Measurements from ENCODE around the gene BICD1. TPM values are rescaled to one million over a fixed set of nuclear protein-coding genes. Genes with fewer than 3 reads are reported as not detected.

BICD1 gene
- total RNA-seq, 1 donor from 2014 or later: 561 TPM

DNA sequence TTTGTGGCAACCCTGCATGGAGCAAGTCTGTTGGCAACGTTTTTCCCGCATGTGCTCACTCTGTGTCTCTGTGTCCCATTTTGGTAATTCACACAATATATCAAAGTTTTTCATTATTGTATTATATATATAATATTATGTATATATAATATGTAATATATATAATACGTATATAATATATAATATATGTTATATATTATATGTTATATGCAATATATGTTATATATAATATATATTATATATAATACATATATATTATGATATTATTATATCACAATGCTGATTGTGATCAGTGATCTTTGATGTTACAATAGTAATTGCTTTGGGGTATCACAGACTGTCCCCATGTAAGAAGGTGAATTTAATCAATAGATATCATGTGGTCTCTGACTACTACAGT lies 84.8 kb downstream of the BICD1 start:
- no peak for DNase-seq
- peaks cover 20% of the 10 kb centered on the region for H3K27me3 Mint-ChIP-seq (ENCODE audit: unreplicated experiment)
- H3K9me3 Mint-ChIP-seq (ENCODE audit: unreplicated experiment): peaks cover 35% of the 10 kb centered on the region
- H3K36me3 Mint-ChIP-seq (ENCODE audit: unreplicated experiment): peaks cover 40% of the 10 kb centered on the region
- no peak overlapping the region for H3K4me3 Mint-ChIP-seq (ENCODE audit: unreplicated experiment)
- H3K4me1 Mint-ChIP-seq (ENCODE audit: low read depth, unreplicated experiment): peaks cover 6% of the 10 kb centered on the region
- TF ChIP-seq, protein P1, sequence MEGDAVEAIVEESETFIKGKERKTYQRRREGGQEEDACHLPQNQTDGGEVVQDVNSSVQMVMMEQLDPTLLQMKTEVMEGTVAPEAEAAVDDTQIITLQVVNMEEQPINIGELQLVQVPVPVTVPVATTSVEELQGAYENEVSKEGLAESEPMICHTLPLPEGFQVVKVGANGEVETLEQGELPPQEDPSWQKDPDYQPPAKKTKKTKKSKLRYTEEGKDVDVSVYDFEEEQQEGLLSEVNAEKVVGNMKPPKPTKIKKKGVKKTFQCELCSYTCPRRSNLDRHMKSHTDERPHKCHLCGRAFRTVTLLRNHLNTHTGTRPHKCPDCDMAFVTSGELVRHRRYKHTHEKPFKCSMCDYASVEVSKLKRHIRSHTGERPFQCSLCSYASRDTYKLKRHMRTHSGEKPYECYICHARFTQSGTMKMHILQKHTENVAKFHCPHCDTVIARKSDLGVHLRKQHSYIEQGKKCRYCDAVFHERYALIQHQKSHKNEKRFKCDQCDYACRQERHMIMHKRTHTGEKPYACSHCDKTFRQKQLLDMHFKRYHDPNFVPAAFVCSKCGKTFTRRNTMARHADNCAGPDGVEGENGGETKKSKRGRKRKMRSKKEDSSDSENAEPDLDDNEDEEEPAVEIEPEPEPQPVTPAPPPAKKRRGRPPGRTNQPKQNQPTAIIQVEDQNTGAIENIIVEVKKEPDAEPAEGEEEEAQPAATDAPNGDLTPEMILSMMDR (IDR thresholded peaks at IDR 0.05; ENCODE audit: partially characterized antibody, unreplicated experiment): no peak
- peak overlapping the region; percentile 39 for H3K27ac Mint-ChIP-seq (ENCODE audit: unreplicated experiment)

DNA sequence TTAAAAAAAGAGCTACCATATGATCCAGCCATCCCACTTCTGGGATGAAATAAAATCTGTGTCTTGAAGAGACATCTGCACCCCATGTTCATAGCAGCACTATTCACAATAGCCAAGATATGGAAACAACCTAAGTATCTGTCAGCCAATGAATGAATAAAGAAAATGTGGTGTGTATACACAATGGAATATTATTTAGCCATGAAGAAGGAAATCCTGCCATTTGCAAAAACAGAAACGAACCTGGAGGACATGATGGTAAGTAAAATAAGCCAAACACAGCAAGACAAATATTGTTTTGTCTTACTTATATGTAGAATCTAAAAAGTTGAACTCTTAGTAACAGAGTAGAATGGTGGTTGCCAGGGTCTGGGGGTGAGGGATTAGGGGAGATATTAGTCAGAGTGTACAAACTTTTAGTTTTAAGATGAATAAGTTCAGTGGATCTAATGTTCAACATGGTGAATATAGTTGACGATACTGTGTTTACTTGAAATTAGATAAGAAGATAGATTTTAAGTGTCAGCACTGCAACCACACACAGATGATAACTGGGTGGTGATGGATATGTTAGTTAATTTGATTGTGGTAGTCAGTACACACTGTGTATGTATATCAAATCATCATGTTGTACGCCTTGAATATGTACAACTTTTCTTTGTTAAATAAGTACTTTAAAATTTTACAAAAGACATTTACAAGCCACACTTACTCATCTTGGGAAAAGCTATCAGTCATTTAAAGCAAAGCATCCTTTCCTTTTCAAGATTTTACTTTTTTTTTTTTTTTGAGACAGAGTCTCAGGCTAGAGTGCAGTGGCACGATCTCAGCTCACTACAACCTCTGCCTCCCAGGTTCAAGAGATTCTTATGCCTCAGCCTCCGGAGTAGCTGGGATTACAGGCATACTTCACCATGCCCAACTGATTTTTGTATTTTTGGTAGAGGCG lies 89.9 kb downstream of the BICD1 start:
- Mint-ChIP-seq H3K27me3 (ENCODE audit: unreplicated experiment) (peaks cover 23% of the 10 kb centered on the region), H3K4me3 (ENCODE audit: unreplicated experiment) (no peak overlapping the region), H3K4me1 (ENCODE audit: low read depth, unreplicated experiment) (peaks cover 11% of the 10 kb centered on the region), H3K36me3 (ENCODE audit: unreplicated experiment) (peaks cover 52% of the 10 kb centered on the region), H3K9me3 (ENCODE audit: unreplicated experiment) (peaks cover 37% of the 10 kb centered on the region), H3K27ac (ENCODE audit: unreplicated experiment) (no peak overlapping the region)
- no peak for DNase-seq
- TF ChIP-seq, protein P1 (IDR thresholded peaks at IDR 0.05; ENCODE audit: partially characterized antibody, unreplicated experiment): no peak

DNA sequence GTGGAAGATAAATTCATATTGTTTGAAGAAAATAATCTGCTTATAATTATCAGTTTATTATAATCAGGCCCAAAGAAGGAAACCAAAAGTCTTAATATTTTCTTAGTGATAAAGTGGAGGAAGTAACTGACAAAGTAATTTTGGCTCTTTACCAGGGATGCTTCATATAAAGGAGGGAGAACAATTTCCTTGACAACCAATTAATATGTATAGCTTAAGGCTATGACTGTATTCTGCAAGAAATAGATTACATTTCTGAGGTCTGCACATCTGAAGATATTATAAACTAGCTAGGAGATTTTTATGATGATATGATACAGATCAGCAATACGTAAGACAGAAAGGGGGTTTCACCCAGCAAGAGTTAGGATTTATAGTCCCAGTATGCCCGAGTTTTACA lies 90.8 kb downstream of the BICD1 start:
- peaks cover 38% of the 10 kb centered on the region for H3K9me3 Mint-ChIP-seq (ENCODE audit: unreplicated experiment)

DNA sequence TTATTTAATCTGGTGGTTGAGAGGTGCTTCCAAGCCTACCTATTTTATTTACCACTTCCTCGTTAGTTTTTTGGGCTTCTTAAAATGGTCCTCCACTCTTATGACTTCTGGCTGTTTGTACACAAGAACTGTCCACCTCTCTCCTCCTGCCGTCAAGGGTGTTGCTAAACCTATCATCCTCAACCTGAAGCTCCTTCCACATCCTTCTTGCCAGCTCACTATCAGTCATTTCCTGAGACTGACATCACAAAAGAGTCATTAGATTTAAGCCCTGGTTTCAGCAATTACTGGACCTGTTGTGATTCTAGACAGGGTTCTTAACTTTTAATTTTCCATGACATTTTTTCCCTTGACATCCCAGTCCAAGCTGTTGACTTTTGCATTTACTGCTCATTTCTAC lies 91.9 kb downstream of the BICD1 start:
- peaks cover 20% of the 10 kb centered on the region for H3K27me3 Mint-ChIP-seq (ENCODE audit: unreplicated experiment)
- DNase-seq: no peak
- H3K4me3 Mint-ChIP-seq (ENCODE audit: unreplicated experiment): no peak overlapping the region
- peaks cover 46% of the 10 kb centered on the region for H3K36me3 Mint-ChIP-seq (ENCODE audit: unreplicated experiment)
- H3K9me3 Mint-ChIP-seq (ENCODE audit: unreplicated experiment): peaks cover 30% of the 10 kb centered on the region
- H3K4me1 Mint-ChIP-seq (ENCODE audit: low read depth, unreplicated experiment): peaks cover 23% of the 10 kb centered on the region
- peak overlapping the region; percentile 29 for H3K27ac Mint-ChIP-seq (ENCODE audit: unreplicated experiment)
- TF ChIP-seq, protein P1 (IDR thresholded peaks at IDR 0.05; ENCODE audit: partially characterized antibody, unreplicated experiment): no peak

More for the DNA sequence above, 90.8 kb downstream of the BICD1 start:
- Mint-ChIP-seq H3K27me3 (ENCODE audit: unreplicated experiment) (peaks cover 20% of the 10 kb centered on the region), H3K36me3 (ENCODE audit: unreplicated experiment) (peaks cover 51% of the 10 kb centered on the region), H3K4me1 (ENCODE audit: low read depth, unreplicated experiment) (peaks cover 15% of the 10 kb centered on the region), H3K4me3 (ENCODE audit: unreplicated experiment) (no peak overlapping the region), H3K27ac (ENCODE audit: unreplicated experiment) (no peak overlapping the region)
- DNase-seq: no peak
- TF ChIP-seq, protein P1 (IDR thresholded peaks at IDR 0.05; ENCODE audit: partially characterized antibody, unreplicated experiment): no peak

DNA sequence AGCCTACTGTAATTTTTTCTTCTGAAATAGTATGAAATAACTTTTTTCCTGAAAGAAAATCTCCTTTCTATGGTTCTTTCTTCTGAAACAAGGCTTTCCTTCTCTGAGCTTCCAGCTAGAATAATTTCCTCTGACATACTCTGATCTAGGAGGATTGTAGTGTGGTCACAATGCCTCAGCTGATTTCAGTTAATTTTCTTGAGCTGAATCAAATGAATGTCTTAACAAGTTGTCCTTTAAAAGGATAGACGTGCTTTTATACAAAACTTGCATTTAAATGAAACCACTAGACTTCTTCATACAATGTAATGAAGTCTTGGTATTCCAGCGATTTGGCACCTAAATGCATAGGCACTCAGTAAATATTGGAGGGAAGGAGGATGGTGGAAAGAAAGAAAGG lies 94.4 kb downstream of the BICD1 start:
- TF ChIP-seq, protein P1 (IDR thresholded peaks at IDR 0.05; ENCODE audit: partially characterized antibody, unreplicated experiment): no peak
- Mint-ChIP-seq H3K4me1 (ENCODE audit: low read depth, unreplicated experiment) (peaks cover 31% of the 10 kb centered on the region), H3K4me3 (ENCODE audit: unreplicated experiment) (peak overlapping the region; percentile 41), H3K36me3 (ENCODE audit: unreplicated experiment) (peaks cover 34% of the 10 kb centered on the region), H3K27me3 (ENCODE audit: unreplicated experiment) (peaks cover 13% of the 10 kb centered on the region), H3K9me3 (ENCODE audit: unreplicated experiment) (peaks cover 18% of the 10 kb centered on the region), H3K27ac (ENCODE audit: unreplicated experiment) (peak overlapping the region; percentile 69)
- DNase-seq: no peak

Data from glutamatergic neuron (in vitro differentiated cells).